Endothelial cell of umbilical vein (primary cell): ENCODE measurements around the gene UBE2S. TPM values are rescaled to one million over a fixed set of nuclear protein-coding genes. Genes with fewer than 3 reads are reported as not detected.

ENCODE experiments used
- BruUV-seq: library from RNA; stranded (reverse); fragments of 400-500 nt; replicated peaks from 2 replicates; lab custom pipeline; 2021; lab: Mats Ljungman, UMichigan
- CTCF ChIA-PET: fragments of 300-600, 350-600 bp; sonication (Branson Sonifier 250); formaldehyde crosslinking; loops from one replicate; lab custom pipeline; 2021; ENCODE audit warnings: antibody characterized with exemption, inconsistent platforms; lab: Charles Lee
- POLR2A ChIA-PET: fragments of 300-600, 350-600 bp; sonication (Branson Sonifier 250); formaldehyde crosslinking; loops from one replicate; lab custom pipeline; 2021; ENCODE audit warnings: antibody characterized with exemption, inconsistent platforms; lab: Charles Lee
- DNase-seq: peaks from one replicate; pipeline ENCODE4 v3.0.0-alpha.2; 2011; ENCODE audit warnings: low read depth, low spot score
- FAIRE-seq: peaks from 2 replicates; lab custom pipeline; 2011; peaks lifted over from hg19 to GRCh38; lab: Jason Lieb, UNC
- H2AFZ ChIP-seq: 2 replicates; pipeline ENCODE4 v1.6.0; 2012; ENCODE audit warnings: low read depth, low read length, control low read depth, inconsistent platforms
- H3K27ac ChIP-seq: 2 replicates; pipeline ENCODE4 v1.5.1; 2011; ENCODE audit warnings: low read depth, mild to moderate bottlenecking, control low read depth, low read length, moderate library complexity; ENCODE audit not compliant: insufficient read depth
- H3K27me3 ChIP-seq, 2 experiments: 2 replicates each; pipeline versions ENCODE4 v1.6.0 to v1.6.1; 2011; ENCODE audit warnings: low read length in 2 of 2, mixed read lengths in 1 of 2; ENCODE audit not compliant: control insufficient read depth in 2 of 2, insufficient read depth in 2 of 2
- H3K36me3 ChIP-seq, 2 experiments: 2 replicates in 1 of 2; 3 replicates in 1 of 2; pipeline ENCODE4 v1.5.1; 2011; ENCODE audit warnings: low read length in 2 of 2, mild to moderate bottlenecking in 1 of 2, moderate library complexity in 1 of 2; ENCODE audit not compliant: control insufficient read depth in 2 of 2, insufficient read depth in 2 of 2; ENCODE audit errors: extremely low read depth in 1 of 2
- H3K4me1 ChIP-seq: 3 replicates; pipeline ENCODE4 v1.5.1; 2011; ENCODE audit warnings: mild to moderate bottlenecking, low read length; ENCODE audit not compliant: control insufficient read depth, insufficient read depth; ENCODE audit errors: extremely low read depth
- H3K4me2 ChIP-seq: 2 replicates; pipeline ENCODE4 v1.6.1; 2011; ENCODE audit warnings: low read length, control low read depth, mixed read lengths; ENCODE audit not compliant: insufficient read depth
- H3K4me3 ChIP-seq, 3 experiments: fragments of 200-600 bp in 1 of 3; sonication (generic), shearing (Covaris generic) in 1 of 3; replicated peaks in 1 of 3; 2 replicates each; pipeline ENCODE4 v1.5.1; 2011 to 2016; ENCODE audit warnings: control low read depth in 3 of 3, low read length in 3 of 3, mild to moderate bottlenecking in 2 of 3, inconsistent platforms in 1 of 3, low read depth in 1 of 3, moderate library complexity in 1 of 3; ENCODE audit not compliant: insufficient read depth in 1 of 3
- H3K79me2 ChIP-seq: 2 replicates; pipeline ENCODE4 v1.6.0; 2012; ENCODE audit warnings: low read length, inconsistent platforms; ENCODE audit not compliant: control insufficient read depth, insufficient read depth
- H3K9ac ChIP-seq: replicated peaks from 2 replicates; pipeline ENCODE3; 2011; ENCODE audit warnings: low read length, control low read depth; ENCODE audit not compliant: insufficient read depth; ENCODE audit errors: extremely low read depth
- H3K9me1 ChIP-seq: replicated peaks from 3 replicates; pipeline ENCODE4 v1.6.0; 2011; ENCODE audit warnings: mild to moderate bottlenecking, low read length; ENCODE audit not compliant: control insufficient read depth, insufficient read depth; ENCODE audit errors: extremely low read depth
- H3K9me3 ChIP-seq: replicated peaks from 2 replicates; pipeline ENCODE4 v1.5.1; 2012; ENCODE audit warnings: low read length, inconsistent platforms; ENCODE audit not compliant: control insufficient read depth, insufficient read depth
- H4K20me1 ChIP-seq: replicated peaks from 2 replicates; pipeline ENCODE3; 2011; ENCODE audit warnings: mild to moderate bottlenecking, low read length; ENCODE audit not compliant: control insufficient read depth, insufficient read depth; ENCODE audit errors: extremely low read depth
- CTCF ChIP-seq, 2 donors: IDR thresholded peaks; 1 replicate in 1 of 2; 2 replicates in 1 of 2; pipeline ENCODE4 v1.5.1; 2011; ENCODE audit warnings: low read length in 2 of 2, mild to moderate bottlenecking in 2 of 2, moderate library complexity in 2 of 2, control low read depth in 1 of 2, inconsistent platforms in 1 of 2, low read depth in 1 of 2; ENCODE audit not compliant: insufficient read depth in 1 of 2; ENCODE audit errors: extremely low read depth in 1 of 2
- EZH2 ChIP-seq: IDR thresholded peaks from 2 replicates; pipeline ENCODE4 v1.6.1; 2012; ENCODE audit warnings: borderline replicate concordance, low read depth, mild to moderate bottlenecking, moderate library complexity, low read length, inconsistent platforms; ENCODE audit not compliant: severe bottlenecking
- FOS ChIP-seq: IDR thresholded peaks from 2 replicates; pipeline ENCODE4 v1.6.1; 2011; ENCODE audit warnings: mild to moderate bottlenecking, low read length, moderate library complexity, borderline replicate concordance; ENCODE audit not compliant: insufficient read depth
- GATA2 ChIP-seq: IDR thresholded peaks from 2 replicates; pipeline ENCODE4 v1.7.0; 2011; ENCODE audit warnings: low read depth, mild to moderate bottlenecking, moderate library complexity, mixed read lengths, low read length; ENCODE audit not compliant: insufficient read length, insufficient read depth
- JUN ChIP-seq: IDR thresholded peaks from 2 replicates; pipeline ENCODE4 v1.6.1; 2011; ENCODE audit warnings: borderline replicate concordance, low read depth; ENCODE audit not compliant: insufficient read length, insufficient read depth
- MAX ChIP-seq: IDR thresholded peaks from 2 replicates; pipeline ENCODE4 v1.6.1; 2011; ENCODE audit not compliant: insufficient read depth, insufficient read length
- MYC ChIP-seq: IDR thresholded peaks from one replicate; pipeline ENCODE4 v1.6.1; 2011; ENCODE audit warnings: mild to moderate bottlenecking, low read depth, low read length
- POLR2A ChIP-seq: IDR thresholded peaks from 2 replicates; pipeline ENCODE4 v1.6.1; 2012; ENCODE audit warnings: low read depth, mild to moderate bottlenecking, control low read depth, low read length
- POLR2AphosphoS5 ChIP-seq: IDR thresholded peaks from 2 replicates; pipeline ENCODE4 v1.6.1; 2012; ENCODE audit warnings: low read depth, mild to moderate bottlenecking, control low read depth, low read length, moderate library complexity; ENCODE audit not compliant: insufficient read depth
- dilution Hi-C: fragments of 300-500 bp; cut with MboI; formaldehyde crosslinking; loops from one replicate; pipeline ENCODE4 v1.15.0; 2019; ENCODE audit warnings: low sequenced_read_pairs; ENCODE audit not compliant: extremely low pct_ligation_motif_present
- intact Hi-C: fragments of 100-400 bp; cut with micrococcal nuclease; formaldehyde crosslinking; loops from one replicate; pipeline ENCODE4 v1.10.0; 2022
- polyA plus RNA-seq, 4 experiments: library from polyadenylated mRNA; depleted of rRNA in 3 of 4; stranded (reverse) in 3 of 4; unstranded in 1 of 4; fragments of >200 nt; gene quantifications; 2 replicates each; pipeline versions ENCODE4 v1.2.1 to v1.2.3, GENCODE V29; 2011 to 2012; ENCODE audit warnings: missing spikeins in 1 of 4
- total RNA-seq: library from RNA; stranded (reverse); gene quantifications from 2 replicates; pipeline ENCODE4 v1.2.3, GENCODE V29; 2021

UBE2S gene
- total and polyA plus RNA-seq, 2 donors (not counting 3 experiments of a cell fraction or from before 2014, with no cell fraction given) = 183 to 257 TPM

GRCh38 chr19:55447421-55448174 lies 40.0 kb upstream of the UBE2S start:
- POLR2A ChIA-PET = no interaction called here
- CTCF ChIA-PET = interaction anchor here (0.7 to 0.8 kb wide), 2 partner anchors 287 to 306 kb away, joined by 3 read pairs; no protein-coding TSS in a partner anchor
- peaks cover 38% of the 10 kb centered on the region in 2 experiments for H3K27me3 ChIP-seq
- intact Hi-C loops = no loop called here
- no peak overlapping the region for H2AFZ ChIP-seq
- no peak overlapping the region for H3K4me3 ChIP-seq
- no peaks in the 10 kb centered on the region for H3K79me2 ChIP-seq
- no peaks in the 10 kb centered on the region for H3K36me3 ChIP-seq
- no peaks in the 10 kb centered on the region for H4K20me1 ChIP-seq
- dilution Hi-C loops = no loop called here
- no peak overlapping the region for H3K4me2 ChIP-seq
- BruUV-seq = no TSS peak
- H3K4me1 ChIP-seq = no peaks in the 10 kb centered on the region
- H3K9ac ChIP-seq = no peak overlapping the region
- no peak overlapping the region for H3K27ac ChIP-seq
- TF ChIP-seq POLR2AphosphoS5 (no peak), MYC (no peak), FOS (no peak), GATA2 (no peak), MAX (peak; percentile 12), JUN (no peak)
- H3K9me1 ChIP-seq = no peaks in the 10 kb centered on the region
- no peak for FAIRE-seq
- no peak for DNase-seq
- H3K9me3 ChIP-seq = no peaks in the 10 kb centered on the region

GRCh38 chr19:55446060-55446459 lies 38.5 kb upstream of the UBE2S start:
- no TSS peak for BruUV-seq
- no peak for FAIRE-seq
- intact Hi-C loops = no loop called here

More at GRCh38 chr19:55446060-55446459, 38.5 kb upstream of the UBE2S start:
- no peaks in the 10 kb centered on the region for H3K9me3 ChIP-seq
- no peaks in the 10 kb centered on the region for H3K79me2 ChIP-seq
- peaks cover 37 to 44% of the 10 kb centered on the region in 2 experiments for H3K27me3 ChIP-seq
- no peak overlapping the region for H3K9ac ChIP-seq
- no peak overlapping the region for H3K4me3 ChIP-seq
- H3K27ac ChIP-seq = no peak overlapping the region
- dilution Hi-C loops = no loop called here
- TF ChIP-seq FOS (no peak), JUN (no peak), MYC (no peak), EZH2 (no peak), CTCF (IDR thresholded peaks at IDR 0.05; ENCODE audit: extremely low read depth in 1 of 2, insufficient read depth in 1 of 2, low read depth in 1 of 2, low read length in 2 of 2) (no peak), MAX (no peak), POLR2A (no peak), GATA2 (no peak)
- ChIA-PET CTCF (interaction anchor here (0.6 to 1.0 kb wide), 3 partner anchors 9 to 206 kb away, joined by 3 to 4 read pairs (median 3); no protein-coding TSS in a partner anchor), POLR2A (no interaction called here)
- H3K4me1 ChIP-seq = no peaks in the 10 kb centered on the region
- no peaks in the 10 kb centered on the region for H3K36me3 ChIP-seq
- H3K9me1 ChIP-seq = no peaks in the 10 kb centered on the region
- no peak for DNase-seq
- H4K20me1 ChIP-seq = no peaks in the 10 kb centered on the region
- no peak overlapping the region for H3K4me2 ChIP-seq
- no peak overlapping the region for H2AFZ ChIP-seq
